Central memory CD8-positive, alpha-beta T cell (primary cell): ENCODE results near the gene RENBP.

Experiments used
- ATAC-seq: fragments of 150-1000 bp; cut with Tn5 transposase; replicated peaks from 2 replicates; pipeline ENCODE4 v1.10.0; 2022; ENCODE audit warnings: mild to moderate bottlenecking, moderate FRiP score, moderate number of reproducible peaks; ENCODE audit not compliant: poor library complexity, severe bottlenecking; ENCODE audit errors: extremely low read depth
- DNase-seq, 2 donors: peaks; one replicate each; pipeline ENCODE4 v3.0.0; 2021; ENCODE audit warnings: low spot score in 2 of 2
- H3K27ac Mint-ChIP-seq: one replicate; pipeline ENCODE4 v1.8.0; 2022; ENCODE audit warnings: low read depth, mild to moderate bottlenecking, moderate library complexity, mixed read lengths
- H3K27me3 Mint-ChIP-seq: one replicate; pipeline ENCODE4 v1.8.0; 2022; ENCODE audit warnings: mixed read lengths
- H3K36me3 Mint-ChIP-seq: one replicate; pipeline ENCODE4 v1.8.0; 2022; ENCODE audit warnings: mild to moderate bottlenecking, moderate library complexity, mixed read lengths; ENCODE audit not compliant: insufficient read depth
- H3K4me1 Mint-ChIP-seq: one replicate; pipeline ENCODE4 v1.8.0; 2022; ENCODE audit warnings: mixed read lengths
- H3K4me3 Mint-ChIP-seq: one replicate; pipeline ENCODE4 v1.8.0; 2022; ENCODE audit warnings: mild to moderate bottlenecking, moderate library complexity, mixed read lengths
- H3K9me3 Mint-ChIP-seq: one replicate; pipeline ENCODE4 v1.8.0; 2022; ENCODE audit warnings: mixed read lengths

Gene RENBP

DNA sequence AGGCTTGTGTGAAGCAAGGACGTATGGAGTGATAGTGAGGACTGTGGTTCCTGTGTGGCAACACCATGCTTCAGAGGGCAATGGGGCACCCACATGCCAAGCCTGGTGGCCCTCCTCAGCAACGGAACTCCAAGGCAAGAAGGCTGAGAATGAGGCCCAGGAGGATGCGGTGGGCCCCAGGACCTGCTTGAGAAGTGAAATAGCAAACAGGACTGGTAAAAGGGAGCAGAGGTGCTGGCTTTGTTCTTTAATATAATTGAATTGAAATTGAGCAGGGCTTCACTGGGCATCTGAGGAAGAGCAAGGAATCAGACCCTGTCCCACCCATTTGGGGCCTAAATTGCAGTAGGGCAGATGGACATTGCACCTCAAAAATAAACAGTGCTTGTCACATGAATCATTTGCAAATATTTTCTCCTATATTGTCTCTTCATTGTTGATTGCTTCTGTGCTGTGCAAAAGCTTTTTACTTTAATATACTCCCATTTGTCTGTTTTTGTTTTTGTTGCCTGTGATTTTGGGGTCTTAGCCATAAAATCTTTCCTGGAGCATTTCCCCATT is 30.4 kb upstream of the RENBP start:
- ATAC-seq = no peak
- Mint-ChIP-seq H3K36me3 (peaks cover 8% of the 10 kb centered on the region), H3K4me1 (peaks cover 18% of the 10 kb centered on the region), H3K9me3 (no peaks in the 10 kb centered on the region), H3K27me3 (no peaks in the 10 kb centered on the region), H3K4me3 (peak overlapping the region; percentile 99), H3K27ac (peak overlapping the region; percentile 80)
- no peak for DNase-seq

DNA sequence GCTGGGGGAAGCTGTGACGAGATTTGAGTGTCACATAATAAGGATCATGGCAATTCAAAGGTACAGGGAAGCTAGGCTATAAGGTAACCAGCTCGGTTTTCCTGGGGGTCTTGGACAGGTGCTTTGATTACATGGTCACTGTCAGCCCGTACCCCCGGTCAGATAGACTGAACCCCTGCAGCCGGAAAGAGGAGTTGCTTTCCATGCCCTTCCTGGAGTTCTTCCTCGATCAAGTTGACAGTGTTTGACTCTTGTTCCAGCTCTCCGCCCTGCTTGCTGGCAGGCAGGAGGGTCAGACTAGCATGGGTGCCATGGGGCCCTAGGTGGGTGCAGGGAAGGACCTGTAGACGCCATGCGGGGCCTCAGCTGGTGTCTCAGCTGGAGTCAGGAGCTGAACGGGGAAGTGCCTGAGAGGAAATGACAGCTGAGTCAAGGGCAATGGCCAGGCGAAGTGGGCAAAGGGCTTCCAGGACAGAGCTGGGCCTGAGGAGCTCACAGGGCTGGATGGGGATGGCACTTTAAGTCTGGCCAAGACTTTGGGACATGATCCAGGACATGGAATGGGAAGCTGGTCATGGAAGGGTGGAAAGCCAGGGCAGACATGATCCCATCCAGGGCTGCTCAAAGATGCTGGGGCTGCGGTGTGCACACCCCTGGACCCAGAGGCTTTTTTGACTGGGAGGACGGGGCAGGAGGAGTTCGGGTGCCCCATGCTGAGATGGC is 29.7 kb upstream of the RENBP start:
- H3K27ac Mint-ChIP-seq = peak overlapping the region; percentile 80
- H3K9me3 Mint-ChIP-seq = no peaks in the 10 kb centered on the region
- peaks cover 9% of the 10 kb centered on the region for H3K36me3 Mint-ChIP-seq
- ATAC-seq (no peak), DNase-seq (no peak)
- peak overlapping the region; percentile 99 for H3K4me3 Mint-ChIP-seq
- no peaks in the 10 kb centered on the region for H3K27me3 Mint-ChIP-seq
- peaks cover 18% of the 10 kb centered on the region for H3K4me1 Mint-ChIP-seq

- Mint-ChIP-seq H3K4me3 (peak overlapping the region; percentile 99), H3K4me1 (peaks cover 19% of the 10 kb centered on the region), H3K27me3 (no peaks in the 10 kb centered on the region), H3K36me3 (peaks cover 9% of the 10 kb centered on the region), H3K9me3 (no peaks in the 10 kb centered on the region), H3K27ac (peak overlapping the region; percentile 80)
- no peak for DNase-seq
- ATAC-seq = no peak
Measured at GRCh38 chrX:153973127-153974002, 28.9 kb upstream of the RENBP start.

- ATAC-seq = peak; percentile 45
- peak within 1 kb of the TSS; percentile 99 for H3K27ac Mint-ChIP-seq
- H3K27me3 Mint-ChIP-seq = no peaks in the 10 kb centered on the region
- H3K4me3 Mint-ChIP-seq = peak within 1 kb of the TSS; percentile 99
- H3K4me1 Mint-ChIP-seq = peaks cover 27% of the 10 kb centered on the region
- H3K9me3 Mint-ChIP-seq = no peaks in the 10 kb centered on the region
- H3K36me3 Mint-ChIP-seq = peaks cover 12% of the 10 kb centered on the region
- peak; percentile 72 to 82 for DNase-seq
Measured at GRCh38 chrX:153972368-153973126, 28.1 kb upstream of the RENBP start, which contains the start of gene TMEM187. Gene TMEM187 (plus strand): TSS chrX:153972754. CDS start chrX:153982063, 9,309 bp downstream.

DNA sequence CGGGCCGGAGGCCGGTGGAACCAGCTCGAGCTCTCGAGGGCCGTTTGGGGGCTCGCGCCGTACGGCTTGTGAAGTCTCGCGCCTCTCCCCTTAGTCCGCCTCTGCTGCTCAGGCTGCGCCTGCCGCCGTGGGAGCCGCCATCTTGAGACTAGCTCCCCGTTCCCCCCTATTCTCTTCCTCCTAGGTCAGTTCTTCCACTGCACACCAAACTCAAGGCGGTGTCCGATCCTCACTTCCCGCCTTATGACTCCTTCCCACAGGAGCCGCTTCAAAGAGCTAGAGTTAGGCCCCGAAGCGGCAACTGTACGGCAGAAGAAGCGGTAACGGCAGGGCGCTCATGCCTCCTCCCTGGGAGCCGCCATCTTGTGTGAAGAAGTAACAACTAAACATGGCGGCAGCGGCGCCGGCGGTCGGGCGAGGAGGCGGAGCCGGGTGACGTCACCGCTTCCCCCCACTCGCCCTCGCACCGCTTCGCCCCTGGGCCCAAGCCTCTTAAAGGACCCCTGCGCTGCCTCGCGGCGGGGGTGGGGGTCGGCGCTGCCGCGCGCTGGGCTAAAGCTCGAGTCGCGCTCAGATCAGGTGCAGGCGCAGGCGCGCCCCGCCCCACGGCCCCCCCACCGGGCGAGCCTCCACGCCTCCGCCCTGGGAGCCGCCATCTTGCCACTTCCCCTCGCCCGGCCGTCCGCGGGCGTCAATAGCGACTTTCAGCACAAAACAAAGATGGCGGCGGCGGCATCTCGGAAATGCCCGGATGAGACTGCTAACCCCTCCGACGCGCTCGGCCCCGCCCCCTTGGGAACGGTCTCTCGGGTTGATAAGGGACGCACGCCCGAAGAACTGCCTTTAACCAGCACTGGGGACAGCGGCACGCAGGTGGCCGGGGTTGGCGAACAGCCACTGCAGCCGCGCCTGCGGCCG is 27.3 kb upstream of the RENBP start, which contains the start of gene HCFC1:
TSS of gene HCFC1 (minus strand) at position 369 of the 918 bp plus-strand sequence. CDS start 978 bp downstream, outside the sequence.
- ATAC-seq (peak; percentile 41), DNase-seq (peak; percentile 74 to 88)
- Mint-ChIP-seq H3K36me3 (peaks cover 14% of the 10 kb centered on the region), H3K9me3 (no peaks in the 10 kb centered on the region), H3K27ac (peak within 1 kb of the TSS; percentile 99), H3K4me3 (peak within 1 kb of the TSS; percentile 99), H3K4me1 (peaks cover 35% of the 10 kb centered on the region), H3K27me3 (no peaks in the 10 kb centered on the region)

DNA sequence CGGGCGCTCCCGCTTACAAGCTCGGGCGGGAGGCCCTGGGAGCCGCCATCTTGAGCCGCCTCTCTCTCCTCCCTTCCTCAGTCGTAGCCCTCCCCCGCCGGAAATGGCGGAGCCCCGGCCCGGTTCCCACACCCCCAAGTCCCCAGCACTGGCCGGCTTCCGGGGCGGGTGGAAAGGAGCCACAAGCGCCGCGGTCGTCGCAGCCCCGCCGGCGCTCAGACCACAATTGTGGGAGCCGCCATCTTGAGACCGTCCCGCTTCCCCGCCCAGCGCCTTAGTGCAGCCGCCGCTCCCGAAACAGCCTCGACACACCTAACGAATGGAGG is 26.6 kb upstream of the RENBP start:
- Mint-ChIP-seq H3K4me1 (peaks cover 41% of the 10 kb centered on the region), H3K9me3 (no peaks in the 10 kb centered on the region), H3K36me3 (peaks cover 14% of the 10 kb centered on the region), H3K4me3 (peak overlapping the region; percentile 99), H3K27ac (peak overlapping the region; percentile 99), H3K27me3 (no peaks in the 10 kb centered on the region)
- DNase-seq (peak; percentile 64 to 79), ATAC-seq (peak; percentile 37)

- H3K4me3 Mint-ChIP-seq = peak overlapping the region; percentile 99
- H3K36me3 Mint-ChIP-seq = peaks cover 15% of the 10 kb centered on the region
- no peaks in the 10 kb centered on the region for H3K27me3 Mint-ChIP-seq
- peak overlapping the region; percentile 99 for H3K27ac Mint-ChIP-seq
- peak; percentile 5 for ATAC-seq
- no peak for DNase-seq
- peaks cover 42% of the 10 kb centered on the region for H3K4me1 Mint-ChIP-seq
- H3K9me3 Mint-ChIP-seq = no peaks in the 10 kb centered on the region
Measured at GRCh38 chrX:153970357-153971123, 26.1 kb upstream of the RENBP start.

DNA sequence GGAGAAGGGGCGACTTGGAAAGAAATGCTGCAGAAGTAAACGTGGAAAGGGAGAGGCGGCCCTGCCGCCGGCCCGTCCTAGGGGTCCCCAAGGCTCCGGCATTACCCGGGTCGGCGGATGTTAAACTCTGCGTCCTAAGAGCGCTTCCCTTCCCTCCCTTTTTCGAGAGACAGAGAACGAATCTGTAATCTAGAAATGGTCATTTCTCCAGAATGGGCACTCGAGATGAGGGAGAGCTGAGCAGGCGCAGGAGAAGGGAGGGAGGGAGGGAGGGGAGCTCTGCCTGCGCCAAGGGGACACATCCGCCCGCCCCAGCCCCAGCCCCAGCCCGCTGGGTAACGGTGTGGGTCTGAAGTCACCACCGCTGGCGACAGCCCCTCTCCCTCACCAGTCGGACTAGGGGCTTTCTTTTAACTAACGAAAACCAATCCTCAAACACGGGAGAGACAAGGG is 25.5 kb upstream of the RENBP start:
- no peaks in the 10 kb centered on the region for H3K27me3 Mint-ChIP-seq
- H3K36me3 Mint-ChIP-seq = peaks cover 17% of the 10 kb centered on the region
- no peaks in the 10 kb centered on the region for H3K9me3 Mint-ChIP-seq
- H3K4me1 Mint-ChIP-seq = peaks cover 42% of the 10 kb centered on the region
- ATAC-seq (no peak), DNase-seq (no peak)
- H3K27ac Mint-ChIP-seq = no peak overlapping the region
- peak overlapping the region; percentile 99 for H3K4me3 Mint-ChIP-seq

- H3K27ac Mint-ChIP-seq = peak overlapping the region; percentile 35
- peak overlapping the region; percentile 99 for H3K4me3 Mint-ChIP-seq
- H3K27me3 Mint-ChIP-seq = no peaks in the 10 kb centered on the region
- DNase-seq = no peak
- H3K4me1 Mint-ChIP-seq = peaks cover 36% of the 10 kb centered on the region
- no peaks in the 10 kb centered on the region for H3K9me3 Mint-ChIP-seq
- ATAC-seq = no peak
- H3K36me3 Mint-ChIP-seq = peaks cover 17% of the 10 kb centered on the region
Measured at GRCh38 chrX:153969125-153969903, 24.9 kb upstream of the RENBP start.

DNA sequence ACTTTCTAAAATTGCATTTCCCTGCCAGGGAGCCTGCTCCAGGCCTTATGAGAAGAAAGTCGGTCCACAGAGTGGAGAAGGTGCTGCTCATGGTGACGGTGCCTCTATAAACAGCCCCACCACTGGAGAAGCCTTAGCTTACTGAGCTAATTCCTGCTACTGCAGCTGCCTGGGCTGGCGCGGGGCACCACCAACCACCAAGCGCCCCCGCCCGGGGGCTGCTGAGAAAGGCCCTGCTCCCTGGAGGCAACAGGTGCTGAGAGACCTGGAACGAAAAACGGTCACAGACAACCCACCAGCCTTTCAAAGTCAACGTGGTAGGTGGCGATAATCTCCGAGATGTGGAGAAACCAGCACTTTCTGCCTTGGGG is 24.3 kb upstream of the RENBP start:
- Mint-ChIP-seq H3K4me3 (peak overlapping the region; percentile 99), H3K9me3 (no peaks in the 10 kb centered on the region), H3K27me3 (no peaks in the 10 kb centered on the region), H3K27ac (peak overlapping the region; percentile 35), H3K4me1 (peaks cover 31% of the 10 kb centered on the region), H3K36me3 (peaks cover 17% of the 10 kb centered on the region)
- ATAC-seq = no peak
- DNase-seq = no peak
